ENCODE measurements around the gene CIB4.

GRCh38 chr2:26580751-26581150 is 60.4 kb downstream of the CIB4 start:
- TF ChIP-seq EZH2 (IDR thresholded peaks at IDR 0.05; ENCODE audit: insufficient read depth, poor library complexity, severe bottlenecking) (no peak), EZH2phosphoT487 (IDR thresholded peaks at IDR 0.05; ENCODE audit: insufficient read depth, low read depth) (no peak)

All from GM23248 (cell line).